ENCODE results near the gene RALBP1. TPM values are rescaled to one million over a fixed set of nuclear protein-coding genes. Genes with fewer than 3 reads are reported as not detected.
A peak's percentile ranks its signal among the peaks of the same experiment; 100 is the strongest.

RALBP1 gene
- total and polyA plus RNA-seq, 2 of the 8 experiments (the other 6 are each of a cell fraction or from before 2014, with no cell fraction given), result 40.3 to 67.8 TPM

DNA sequence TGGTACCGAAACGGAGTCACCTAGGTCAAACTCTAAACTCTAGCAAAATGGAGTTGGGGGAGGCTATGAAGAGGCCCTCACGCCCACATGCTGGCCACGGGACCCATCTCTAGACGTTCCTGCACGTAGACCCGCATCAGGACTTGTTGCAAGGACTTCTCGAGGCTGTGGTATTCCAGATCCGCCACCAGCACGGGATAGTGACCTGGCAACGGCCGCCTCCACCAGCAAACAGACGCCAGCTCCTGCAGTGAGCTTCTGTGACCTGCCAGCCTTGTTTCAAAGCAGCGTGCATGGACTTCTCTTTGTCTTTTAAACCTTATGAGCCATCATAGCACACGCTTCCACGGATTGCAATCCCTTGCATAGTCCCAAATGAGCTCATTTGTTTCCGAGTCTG, 40.3 kb upstream of the RALBP1 start:
- FAIRE-seq (no peak), DNase-seq (ENCODE audit: low read depth in 1 of 2, low spot score in 2 of 2) (no peak)
- peak overlapping the region; percentile 49; the same call in 1 of the 2 replicates for H2AFZ ChIP-seq (ENCODE audit: low read length)
- peak overlapping the region; percentile 95 for H4K91ac ChIP-seq (replicated peaks; ENCODE audit: insufficient read length, low read length)
- no peaks in the 10 kb centered on the region for H3K79me2 ChIP-seq (ENCODE audit: control insufficient read depth in 1 of 2, insufficient read depth in 2 of 2, low read length in 2 of 2)
- H3K14ac ChIP-seq (ENCODE audit: insufficient read length), result no peak overlapping the region
- H3K56ac ChIP-seq (replicated peaks; ENCODE audit: insufficient read length, low read depth, low read length), result no peak overlapping the region
- H2BK15ac ChIP-seq (ENCODE audit: low read length), result peak overlapping the region; percentile 81; the same call in 1 of the 2 replicates
- 0 out of 2 replicates have a peak overlapping the region, but pooled peaks have one; percentile 72 for H2BK20ac ChIP-seq (ENCODE audit: low read length)
- H3K27ac ChIP-seq (ENCODE audit: low read depth, low read length), result no peak overlapping the region; the same call in 1 of the 2 replicates
- ChIA-PET POLR2A (ENCODE audit: partially characterized antibody) (no interaction called here), CTCF (ENCODE audit: partially characterized antibody) (interaction anchor here (0.7 to 1.1 kb wide), 4 partner anchors 17 to 82 kb away, joined by 3 to 4 read pairs (median 3); no protein-coding TSS in a partner anchor)
- H2BK5ac ChIP-seq (ENCODE audit: low read depth, low read length), result no peak overlapping the region
- TF ChIP-seq RFX5 (IDR thresholded peaks at IDR 0.05; ENCODE audit: borderline replicate concordance, low read depth, low read length), result no peak
- TF ChIP-seq, protein P1, sequence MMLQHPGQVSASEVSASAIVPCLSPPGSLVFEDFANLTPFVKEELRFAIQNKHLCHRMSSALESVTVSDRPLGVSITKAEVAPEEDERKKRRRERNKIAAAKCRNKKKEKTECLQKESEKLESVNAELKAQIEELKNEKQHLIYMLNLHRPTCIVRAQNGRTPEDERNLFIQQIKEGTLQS (IDR thresholded peaks at IDR 0.05; ENCODE audit: insufficient read depth, low read depth, low read length), result no peak
- no peak for TF ChIP-seq SIRT6 (IDR thresholded peaks at IDR 0.05; ENCODE audit: low read length)
- no peak for TF ChIP-seq CBX5 (IDR thresholded peaks at IDR 0.05; ENCODE audit: low read depth, low read length)
- no peak for TF ChIP-seq CEBPB (IDR thresholded peaks at IDR 0.05; ENCODE audit: low read depth, low read length)
- TF ChIP-seq, protein P2, sequence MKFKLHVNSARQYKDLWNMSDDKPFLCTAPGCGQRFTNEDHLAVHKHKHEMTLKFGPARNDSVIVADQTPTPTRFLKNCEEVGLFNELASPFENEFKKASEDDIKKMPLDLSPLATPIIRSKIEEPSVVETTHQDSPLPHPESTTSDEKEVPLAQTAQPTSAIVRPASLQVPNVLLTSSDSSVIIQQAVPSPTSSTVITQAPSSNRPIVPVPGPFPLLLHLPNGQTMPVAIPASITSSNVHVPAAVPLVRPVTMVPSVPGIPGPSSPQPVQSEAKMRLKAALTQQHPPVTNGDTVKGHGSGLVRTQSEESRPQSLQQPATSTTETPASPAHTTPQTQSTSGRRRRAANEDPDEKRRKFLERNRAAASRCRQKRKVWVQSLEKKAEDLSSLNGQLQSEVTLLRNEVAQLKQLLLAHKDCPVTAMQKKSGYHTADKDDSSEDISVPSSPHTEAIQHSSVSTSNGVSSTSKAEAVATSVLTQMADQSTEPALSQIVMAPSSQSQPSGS (IDR thresholded peaks at IDR 0.05; ENCODE audit: low read length), result no peak
- TF ChIP-seq SAP30 (IDR thresholded peaks at IDR 0.05; ENCODE audit: insufficient read depth, insufficient replicate concordance, low read length), result no peak
- no peak for TF ChIP-seq SP2 (IDR thresholded peaks at IDR 0.05; ENCODE audit: low read length)
- TF ChIP-seq RAD21 (IDR thresholded peaks at IDR 0.05 in 1 of 2, conservative IDR thresholded peaks at IDR 0.05 in 1 of 2; ENCODE audit: low read depth in 2 of 2, low read length in 2 of 2), result no peak
- TF ChIP-seq TAF7 (optimal IDR thresholded peaks at IDR 0.05; ENCODE audit: borderline replicate concordance, low read depth, low read length), result no peak
- no peak overlapping the region for H3K4me2 ChIP-seq (ENCODE audit: insufficient read depth in 1 of 2, low read depth in 2 of 2, low read length in 2 of 2)
- no peaks in the 10 kb centered on the region for H4K20me1 ChIP-seq (replicated peaks in 1 of 2; ENCODE audit: control insufficient read depth in 1 of 2, insufficient read depth in 2 of 2, low read length in 2 of 2)
- H3K4me3 ChIP-seq (ENCODE audit: extremely low read depth in 1 of 4, insufficient read depth in 2 of 4, low read depth in 3 of 4, low read length in 4 of 4), result no peak overlapping the region
- H3K23me2 ChIP-seq (ENCODE audit: low read depth, low read length), result no peaks in the 10 kb centered on the region
- no peaks in the 10 kb centered on the region for H3K27me3 ChIP-seq (replicated peaks in 1 of 4; ENCODE audit: control insufficient read depth in 3 of 4, extremely low read depth in 1 of 4, insufficient read depth in 3 of 4, low read length in 3 of 4)
- H3K9ac ChIP-seq (replicated peaks in 1 of 4; ENCODE audit: extremely low read depth in 1 of 4, low read depth in 3 of 4, low read length in 3 of 4), result no peak overlapping the region
- H3K23ac ChIP-seq (ENCODE audit: insufficient read length), result no peak overlapping the region
- no peak overlapping the region for H2BK120ac ChIP-seq (replicated peaks; ENCODE audit: low read depth, low read length)
- H2AK5ac ChIP-seq (ENCODE audit: low read depth, low read length), result no peak overlapping the region
- no peaks in the 10 kb centered on the region for H3K36me3 ChIP-seq (ENCODE audit: control insufficient read depth in 2 of 4, insufficient read depth in 4 of 4, low read length in 3 of 4)
- 0 out of 2 replicates have a peak overlapping the region, but pooled peaks have one; percentile 41 for H4K8ac ChIP-seq (ENCODE audit: extremely low read depth, insufficient read depth, low read length)
- WGBS, 2 experiments (ENCODE audit: extremely low coverage in 1 of 2, insufficient coverage in 1 of 2, insufficient read length in 1 of 2, insufficient replicate concordance in 2 of 2, low coverage in 1 of 2, low lambda C conversion rate in 2 of 2, missing lambda C conversion rate in 1 of 2), result 92% methylated on average over 17 of the region's 17 CpGs; no CpG with 5 or more reads in 1 of the 2 experiments
- H3K79me1 ChIP-seq (ENCODE audit: low read depth, low read length), result no peaks in the 10 kb centered on the region
- no peak overlapping the region for H2BK12ac ChIP-seq (ENCODE audit: low read depth, low read length)
- H3K18ac ChIP-seq (ENCODE audit: extremely low read depth, low read length), result no peak overlapping the region; the same call in 1 of the 2 replicates
- H3K4ac ChIP-seq (replicated peaks; ENCODE audit: insufficient read length, low read depth, low read length), result peak overlapping the region; percentile 46
- peaks cover 2 to 6% of the 10 kb centered on the region in 2 experiments; a peak in 2 of 4 replicates for H3K9me3 ChIP-seq (ENCODE audit: insufficient read depth in 2 of 2, low read depth in 1 of 2, low read length in 1 of 2)
- H3K4me1 ChIP-seq (replicated peaks in 1 of 4; ENCODE audit: control insufficient read depth in 3 of 4, insufficient read depth in 4 of 4, low read length in 3 of 4), result peaks cover 0 to 11% (median 3%) of the 10 kb centered on the region in 4 experiments; a peak in 5 of 7 replicates
- peak overlapping the region; percentile 26 for H4K5ac ChIP-seq (ENCODE audit: insufficient read length, low read depth, low read length)

Data from H1 (cell line).